Measurements from ENCODE around the gene KCNE4. TPM values are rescaled to one million over a fixed set of nuclear protein-coding genes. Genes with fewer than 3 reads are reported as not detected.

Gene KCNE4
- total and polyA plus RNA-seq, 2 donors = 22.0 to 37.0 TPM

GRCh38 chr2:223056701-223057418 lies 4.9 kb downstream of the KCNE4 start:
- 61% methylated on average over 8 of the region's 8 CpGs for WGBS
- Histone ChIP-seq H3K36me3 (ENCODE audit: insufficient read depth) (no peaks in the 10 kb centered on the region), H3K4me3 (ENCODE audit: low read depth, low read length) (no peak overlapping the region), H3K4me1 (ENCODE audit: insufficient read depth) (no peaks in the 10 kb centered on the region), H3K27ac (ENCODE audit: low read depth) (peak overlapping the region; percentile 6)
- DNase-seq (ENCODE audit: extremely low spot score) = no peak

GRCh38 chr2:223057569-223057968 lies 5.6 kb downstream of the KCNE4 start:
- H3K4me3 ChIP-seq (ENCODE audit: low read depth, low read length) = no peak overlapping the region
- DNase-seq (ENCODE audit: extremely low spot score) = no peak
- peak overlapping the region; percentile 6 for H3K27ac ChIP-seq (ENCODE audit: low read depth)
- H3K36me3 ChIP-seq (ENCODE audit: insufficient read depth) = no peaks in the 10 kb centered on the region
- 78% methylated on average over 4 of the region's 4 CpGs for WGBS
- no peaks in the 10 kb centered on the region for H3K4me1 ChIP-seq (ENCODE audit: insufficient read depth)

- Histone ChIP-seq H3K4me1 (ENCODE audit: insufficient read depth) (no peaks in the 10 kb centered on the region), H3K4me3 (ENCODE audit: low read depth, low read length) (no peak overlapping the region), H3K36me3 (ENCODE audit: insufficient read depth) (no peaks in the 10 kb centered on the region), H3K27ac (ENCODE audit: low read depth) (no peak overlapping the region)
- no peak for DNase-seq (ENCODE audit: extremely low spot score)
- 71% methylated on average over 2 of the region's 2 CpGs for WGBS
Measured at GRCh38 chr2:223058952-223059716, 7.1 kb downstream of the KCNE4 start.

- no peak for DNase-seq (ENCODE audit: extremely low spot score)
- 93% methylated on average over 4 of the region's 4 CpGs for WGBS
- no peak overlapping the region for H3K4me3 ChIP-seq (ENCODE audit: low read depth, low read length)
- H3K27ac ChIP-seq (ENCODE audit: low read depth) = no peak overlapping the region
- no peaks in the 10 kb centered on the region for H3K36me3 ChIP-seq (ENCODE audit: insufficient read depth)
- H3K4me1 ChIP-seq (ENCODE audit: insufficient read depth) = no peaks in the 10 kb centered on the region
Measured at GRCh38 chr2:223060201-223060825, 8.3 kb downstream of the KCNE4 start.

GRCh38 chr2:223062396-223062795 lies 10.4 kb downstream of the KCNE4 start:
- Histone ChIP-seq H3K4me3 (ENCODE audit: low read depth, low read length) (no peak overlapping the region), H3K36me3 (ENCODE audit: insufficient read depth) (no peaks in the 10 kb centered on the region), H3K27ac (ENCODE audit: low read depth) (no peak overlapping the region), H3K4me1 (ENCODE audit: insufficient read depth) (no peaks in the 10 kb centered on the region)
- WGBS = 60% methylated on average over 2 of the region's 2 CpGs
- no peak for DNase-seq (ENCODE audit: extremely low spot score)

GRCh38 chr2:223065107-223065506 lies 13.1 kb downstream of the KCNE4 start:
- Histone ChIP-seq H3K27ac (ENCODE audit: low read depth) (no peak overlapping the region), H3K4me1 (ENCODE audit: insufficient read depth) (no peaks in the 10 kb centered on the region)
- 92% methylated on average over 5 of the region's 5 CpGs for WGBS

GRCh38 chr2:223066721-223067120 lies 14.7 kb downstream of the KCNE4 start:
- WGBS = 94% methylated on average over 5 of the region's 5 CpGs
- Histone ChIP-seq H3K4me3 (ENCODE audit: low read depth, low read length) (no peak overlapping the region), H3K27ac (ENCODE audit: low read depth) (no peak overlapping the region), H3K36me3 (ENCODE audit: insufficient read depth) (no peaks in the 10 kb centered on the region), H3K4me1 (ENCODE audit: insufficient read depth) (no peaks in the 10 kb centered on the region)
- DNase-seq (ENCODE audit: extremely low spot score) = no peak

More at GRCh38 chr2:223065107-223065506, 13.1 kb downstream of the KCNE4 start:
- Histone ChIP-seq H3K4me3 (ENCODE audit: low read depth, low read length) (no peak overlapping the region), H3K36me3 (ENCODE audit: insufficient read depth) (no peaks in the 10 kb centered on the region)
- no peak for DNase-seq (ENCODE audit: extremely low spot score)

GRCh38 chr2:223068071-223068470 lies 16.1 kb downstream of the KCNE4 start:
- Histone ChIP-seq H3K4me3 (ENCODE audit: low read depth, low read length) (no peak overlapping the region), H3K27ac (ENCODE audit: low read depth) (no peak overlapping the region), H3K36me3 (ENCODE audit: insufficient read depth) (no peaks in the 10 kb centered on the region), H3K4me1 (ENCODE audit: insufficient read depth) (no peaks in the 10 kb centered on the region)
- 29% methylated on average over 2 of the region's 2 CpGs for WGBS
- no peak for DNase-seq (ENCODE audit: extremely low spot score)

- H3K4me3 ChIP-seq (ENCODE audit: low read depth, low read length) = no peak overlapping the region
- no peaks in the 10 kb centered on the region for H3K36me3 ChIP-seq (ENCODE audit: insufficient read depth)
- no peak overlapping the region for H3K27ac ChIP-seq (ENCODE audit: low read depth)
- 94% methylated on average over 3 of the region's 3 CpGs for WGBS
- no peak for DNase-seq (ENCODE audit: extremely low spot score)
- H3K4me1 ChIP-seq (ENCODE audit: insufficient read depth) = no peaks in the 10 kb centered on the region
Measured at GRCh38 chr2:223069465-223069864, 17.5 kb downstream of the KCNE4 start.

GRCh38 chr2:223069988-223070387 lies 18.0 kb downstream of the KCNE4 start:
- Histone ChIP-seq H3K4me1 (ENCODE audit: insufficient read depth) (no peaks in the 10 kb centered on the region), H3K36me3 (ENCODE audit: insufficient read depth) (no peaks in the 10 kb centered on the region), H3K27ac (ENCODE audit: low read depth) (no peak overlapping the region), H3K4me3 (ENCODE audit: low read depth, low read length) (no peak overlapping the region)
- no peak for DNase-seq (ENCODE audit: extremely low spot score)
- WGBS = 97% methylated on average over 1 of the region's 1 CpG

- Histone ChIP-seq H3K27ac (ENCODE audit: low read depth) (no peak overlapping the region), H3K4me3 (ENCODE audit: low read depth, low read length) (no peak overlapping the region), H3K36me3 (ENCODE audit: insufficient read depth) (no peaks in the 10 kb centered on the region), H3K4me1 (ENCODE audit: insufficient read depth) (no peaks in the 10 kb centered on the region)
- DNase-seq (ENCODE audit: extremely low spot score) = no peak
- WGBS = 71% methylated on average over 4 of the region's 4 CpGs
Measured at GRCh38 chr2:223071139-223071538, 19.1 kb downstream of the KCNE4 start.

GRCh38 chr2:223072826-223073225 lies 20.8 kb downstream of the KCNE4 start:
- DNase-seq (ENCODE audit: extremely low spot score) = no peak
- WGBS = 93% methylated on average over 3 of the region's 3 CpGs

GRCh38 chr2:223075301-223076270 lies 23.6 kb downstream of the KCNE4 start:
- no peaks in the 10 kb centered on the region for H3K4me1 ChIP-seq (ENCODE audit: insufficient read depth)
- no peak for DNase-seq (ENCODE audit: extremely low spot score)
- H3K36me3 ChIP-seq (ENCODE audit: insufficient read depth) = no peaks in the 10 kb centered on the region
- 90% methylated on average over 6 of the region's 6 CpGs for WGBS
- no peak overlapping the region for H3K27ac ChIP-seq (ENCODE audit: low read depth)
- no peak overlapping the region for H3K4me3 ChIP-seq (ENCODE audit: low read depth, low read length)

More at GRCh38 chr2:223072826-223073225, 20.8 kb downstream of the KCNE4 start:
- Histone ChIP-seq H3K4me1 (ENCODE audit: insufficient read depth) (no peaks in the 10 kb centered on the region), H3K4me3 (ENCODE audit: low read depth, low read length) (no peak overlapping the region), H3K27ac (ENCODE audit: low read depth) (no peak overlapping the region), H3K36me3 (ENCODE audit: insufficient read depth) (no peaks in the 10 kb centered on the region)

Measured in urinary bladder (tissue), 4 donors.